Measurements from ENCODE around the gene TSPAN33.
"Not testable (repeated sequence)": the region's sequence is repeated elsewhere in the genome, so short reads cannot be mapped to it uniquely, and the experiment has no call there.

Gene TSPAN33

GRCh38 chr7:129144095-129144833 is at the start of gene TSPAN33:
TSS of gene TSPAN33 (plus strand) at chr7:129144707. CDS start at chr7:129144981, 274 bp downstream.
- DNase-seq, result peak; percentile 70

GRCh38 chr7:129095258-129095657 is 49.2 kb upstream of the TSPAN33 start:
- peak; percentile 32 for DNase-seq

GRCh38 chr7:129098409-129099084 is 46.0 kb upstream of the TSPAN33 start:
- DNase-seq, result no peak

- no peak for DNase-seq
These were observed 43.7 kb upstream of the TSPAN33 start for GRCh38 chr7:129100827-129101166.

GRCh38 chr7:129101746-129102145 is 42.8 kb upstream of the TSPAN33 start:
- DNase-seq, result no peak

- DNase-seq, result no peak
These were observed 40.8 kb upstream of the TSPAN33 start for GRCh38 chr7:129103561-129104324.

GRCh38 chr7:129108581-129108980 is 35.9 kb upstream of the TSPAN33 start:
- no peak for DNase-seq

- no peak for DNase-seq
These were observed 34.1 kb upstream of the TSPAN33 start for GRCh38 chr7:129110258-129110981.

- no peak for DNase-seq
These were observed 33.5 kb upstream of the TSPAN33 start for GRCh38 chr7:129110982-129111376.

- DNase-seq, result no peak
These were observed 28.8 kb upstream of the TSPAN33 start for GRCh38 chr7:129115676-129116075.

GRCh38 chr7:129118182-129118581 is 26.3 kb upstream of the TSPAN33 start:
- no peak for DNase-seq

- no peak for DNase-seq
These were observed 25.5 kb upstream of the TSPAN33 start for GRCh38 chr7:129118976-129119375.

- not testable (repeated sequence) for DNase-seq
These were observed 22.9 kb upstream of the TSPAN33 start for GRCh38 chr7:129121501-129122077.

- no peak for DNase-seq
These were observed 22.3 kb upstream of the TSPAN33 start for GRCh38 chr7:129122078-129122750.

GRCh38 chr7:129122751-129123509 is 21.6 kb upstream of the TSPAN33 start:
- DNase-seq, result peak; percentile 7

GRCh38 chr7:129123510-129123857 is 21.0 kb upstream of the TSPAN33 start:
- no peak for DNase-seq

- no peak for DNase-seq
These were observed 18.2 kb upstream of the TSPAN33 start for GRCh38 chr7:129126314-129126713.

GRCh38 chr7:129127154-129127553 is 17.4 kb upstream of the TSPAN33 start:
- no peak for DNase-seq

GRCh38 chr7:129127601-129128000 is 16.9 kb upstream of the TSPAN33 start:
- DNase-seq, result no peak

GRCh38 chr7:129134356-129134987 is 10.0 kb upstream of the TSPAN33 start:
- DNase-seq, result no peak

Measured in CD4-positive, alpha-beta T cell treated with Interleukin-21 for 1 hour (primary cell).